Spleen (tissue), 7 donors: ENCODE data around the gene NANS.

Experiments
- POLR2A ChIP-seq, 3 donors: fragments of 450-650 bp; IDR thresholded peaks; one replicate each; pipeline ENCODE4 v1.5.1; 2017; ENCODE audit warnings: antibody characterized with exemption in 3 of 3, mild to moderate bottlenecking in 1 of 3
- TF ChIP-seq, protein P1 (sequence below), 11 experiments: fragments of 200-600 bp in 7 of 11; fragments of 450-650 bp in 4 of 11; sonication (generic) in 4 of 11; IDR thresholded peaks in 8 of 11; conservative IDR thresholded peaks in 3 of 11; 1 replicate in 7 of 11; 2 replicates in 4 of 11; pipeline versions ENCODE4 v1.4.0 to v1.8.0; 2016 to 2021; ENCODE audit warnings: antibody characterized with exemption in 11 of 11, inconsistent platforms in 4 of 11, mild to moderate bottlenecking in 1 of 11
- donor health status: DM: no; HTN: no; CAD: no; lungs with moderate emphysema.
- donor health status: DM: no; HTN: no; CAD: no.
- donor health status: DM: no; HTN: no; CAD: no.

DNA sequence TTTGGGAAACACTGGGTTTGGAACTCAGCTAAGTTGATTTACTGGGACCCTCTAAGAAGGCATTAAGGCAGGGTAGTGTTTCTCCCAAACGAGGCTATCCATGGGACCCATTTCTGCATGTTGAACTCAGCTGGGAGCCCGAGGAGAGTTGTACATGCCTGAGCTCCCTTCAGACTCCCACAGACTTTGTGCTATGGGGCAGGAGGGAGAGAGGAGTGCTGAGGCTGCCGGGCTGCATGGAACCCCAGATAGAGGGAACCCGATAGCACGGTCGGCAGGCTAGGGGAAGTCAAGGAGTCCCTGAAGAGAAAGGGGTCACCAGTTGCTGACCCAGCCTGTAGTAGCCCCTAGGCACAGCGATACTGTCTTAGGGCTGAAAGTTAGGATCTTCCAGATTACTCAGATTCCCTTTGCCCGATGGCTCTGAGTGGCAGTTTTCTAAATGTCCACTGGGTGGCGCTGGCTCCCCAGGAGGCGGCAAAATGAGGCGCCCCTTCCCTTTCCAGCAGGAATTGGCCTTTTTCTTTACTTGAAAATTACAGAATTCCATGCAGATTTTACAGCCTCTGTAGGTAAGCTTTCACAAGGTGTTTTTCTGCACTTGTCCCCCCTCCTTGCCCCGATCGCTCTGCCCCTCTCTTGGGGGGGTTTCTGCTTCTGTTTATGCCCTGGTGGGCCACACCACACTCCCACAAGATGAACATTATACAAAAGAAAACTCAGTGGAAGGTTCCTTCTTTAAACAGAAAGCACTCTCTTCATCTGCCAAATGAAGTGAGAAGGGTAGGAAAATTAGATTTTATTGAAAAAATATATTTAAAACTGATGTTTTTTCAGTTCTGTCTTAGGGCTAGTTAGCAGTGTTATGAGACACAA is 17.8 kb downstream of the NANS start:
- TF ChIP-seq, protein P1, sequence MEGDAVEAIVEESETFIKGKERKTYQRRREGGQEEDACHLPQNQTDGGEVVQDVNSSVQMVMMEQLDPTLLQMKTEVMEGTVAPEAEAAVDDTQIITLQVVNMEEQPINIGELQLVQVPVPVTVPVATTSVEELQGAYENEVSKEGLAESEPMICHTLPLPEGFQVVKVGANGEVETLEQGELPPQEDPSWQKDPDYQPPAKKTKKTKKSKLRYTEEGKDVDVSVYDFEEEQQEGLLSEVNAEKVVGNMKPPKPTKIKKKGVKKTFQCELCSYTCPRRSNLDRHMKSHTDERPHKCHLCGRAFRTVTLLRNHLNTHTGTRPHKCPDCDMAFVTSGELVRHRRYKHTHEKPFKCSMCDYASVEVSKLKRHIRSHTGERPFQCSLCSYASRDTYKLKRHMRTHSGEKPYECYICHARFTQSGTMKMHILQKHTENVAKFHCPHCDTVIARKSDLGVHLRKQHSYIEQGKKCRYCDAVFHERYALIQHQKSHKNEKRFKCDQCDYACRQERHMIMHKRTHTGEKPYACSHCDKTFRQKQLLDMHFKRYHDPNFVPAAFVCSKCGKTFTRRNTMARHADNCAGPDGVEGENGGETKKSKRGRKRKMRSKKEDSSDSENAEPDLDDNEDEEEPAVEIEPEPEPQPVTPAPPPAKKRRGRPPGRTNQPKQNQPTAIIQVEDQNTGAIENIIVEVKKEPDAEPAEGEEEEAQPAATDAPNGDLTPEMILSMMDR (IDR thresholded peaks at IDR 0.05 in 8 of 11, conservative IDR thresholded peaks at IDR 0.05 in 3 of 11), result peak; percentile 81 to 97 (median 94)
- TF ChIP-seq POLR2A (IDR thresholded peaks at IDR 0.05), result no peak
